SK-N-SH treated with all-trans-retinoic acid at 6 μM for 48 hours (cell line): ENCODE results near the gene GGTLC1.

ENCODE experiments used
- ISL1 ChIP-seq: fragments of 250-450 bp; sonication (Bioruptor Pico); IDR thresholded peaks from 2 replicates; pipeline ENCODE4 v2.1.2; 2022; ENCODE audit warnings: mild to moderate bottlenecking, moderate library complexity
- OSR1 ChIP-seq: fragments of 250-450 bp; sonication (Bioruptor Pico); IDR thresholded peaks from 2 replicates; pipeline ENCODE4 v1.8.0; 2022; ENCODE audit warnings: moderate library complexity, mild to moderate bottlenecking, inconsistent platforms
- RARB ChIP-seq: fragments of 250-450 bp; sonication (Bioruptor Pico); IDR thresholded peaks from 2 replicates; pipeline ENCODE4 v1.8.0; 2021; ENCODE audit warnings: mild to moderate bottlenecking, moderate library complexity
- SNAI2 ChIP-seq: fragments of 250-450 bp; sonication (Bioruptor Pico); IDR thresholded peaks from 2 replicates; pipeline ENCODE4 v1.5.0; 2020; ENCODE audit warnings: mild to moderate bottlenecking, moderate library complexity
- ZC3H10 ChIP-seq: fragments of 250-450 bp; sonication (Bioruptor Pico); IDR thresholded peaks from 2 replicates; pipeline ENCODE4 v1.5.1; 2021; ENCODE audit warnings: mild to moderate bottlenecking, moderate library complexity
- ZFP30 ChIP-seq: fragments of 450-650 bp; formaldehyde crosslinking; IDR thresholded peaks from 2 replicates; pipeline ENCODE4 v1.5.0; 2022; ENCODE audit warnings: mild to moderate bottlenecking, moderate library complexity
- ZNF70 ChIP-seq: fragments of 450-650 bp; formaldehyde crosslinking; IDR thresholded peaks from 2 replicates; pipeline ENCODE4 v1.5.0; 2020; ENCODE audit warnings: mild to moderate bottlenecking, moderate library complexity
- TF ChIP-seq, protein P1 (sequence below): fragments of 250-450 bp; sonication (Bioruptor Pico); IDR thresholded peaks from 2 replicates; pipeline ENCODE4 v1.8.0; 2020; ENCODE audit warnings: mild to moderate bottlenecking, moderate library complexity, borderline replicate concordance
- TF ChIP-seq, protein P2 (sequence below): fragments of 250-450 bp; sonication (Bioruptor Pico); IDR thresholded peaks from 2 replicates; pipeline ENCODE4 v1.5.0; 2020; ENCODE audit warnings: mild to moderate bottlenecking, moderate library complexity

DNA sequence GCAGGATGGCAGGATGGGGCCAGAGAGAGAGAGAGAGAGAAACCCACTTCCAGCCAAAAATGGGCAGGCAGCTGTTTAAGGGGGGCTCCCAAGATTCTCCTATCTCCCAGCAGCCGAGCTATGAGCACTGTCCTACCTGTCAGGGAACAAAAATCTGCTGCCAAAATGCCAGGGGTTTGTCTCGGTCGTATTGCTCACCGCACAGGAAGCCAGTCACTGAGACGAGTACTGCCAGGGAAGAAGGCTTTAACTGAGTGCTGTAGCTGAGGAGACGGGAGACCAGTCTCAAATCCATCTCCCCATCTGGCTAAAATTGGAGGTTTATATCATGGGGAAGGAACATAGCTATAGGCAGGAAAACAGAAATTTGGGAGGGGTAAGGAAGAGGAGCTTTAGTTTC lies 22.3 kb downstream of the GGTLC1 start:
- no peak for TF ChIP-seq OSR1 (CRISPR knock-in tag)
- no peak for TF ChIP-seq SNAI2 (CRISPR knock-in tag)
- TF ChIP-seq RARB (CRISPR knock-in tag), result no peak
- no peak for TF ChIP-seq ZC3H10 (CRISPR knock-in tag)
- no peak for TF ChIP-seq ZNF70 (CRISPR knock-in tag)
- TF ChIP-seq, protein P1, sequence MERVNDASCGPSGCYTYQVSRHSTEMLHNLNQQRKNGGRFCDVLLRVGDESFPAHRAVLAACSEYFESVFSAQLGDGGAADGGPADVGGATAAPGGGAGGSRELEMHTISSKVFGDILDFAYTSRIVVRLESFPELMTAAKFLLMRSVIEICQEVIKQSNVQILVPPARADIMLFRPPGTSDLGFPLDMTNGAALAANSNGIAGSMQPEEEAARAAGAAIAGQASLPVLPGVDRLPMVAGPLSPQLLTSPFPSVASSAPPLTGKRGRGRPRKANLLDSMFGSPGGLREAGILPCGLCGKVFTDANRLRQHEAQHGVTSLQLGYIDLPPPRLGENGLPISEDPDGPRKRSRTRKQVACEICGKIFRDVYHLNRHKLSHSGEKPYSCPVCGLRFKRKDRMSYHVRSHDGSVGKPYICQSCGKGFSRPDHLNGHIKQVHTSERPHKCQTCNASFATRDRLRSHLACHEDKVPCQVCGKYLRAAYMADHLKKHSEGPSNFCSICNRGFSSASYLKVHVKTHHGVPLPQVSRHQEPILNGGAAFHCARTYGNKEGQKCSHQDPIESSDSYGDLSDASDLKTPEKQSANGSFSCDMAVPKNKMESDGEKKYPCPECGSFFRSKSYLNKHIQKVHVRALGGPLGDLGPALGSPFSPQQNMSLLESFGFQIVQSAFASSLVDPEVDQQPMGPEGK (CRISPR knock-in tag), result no peak
- TF ChIP-seq, protein P2, sequence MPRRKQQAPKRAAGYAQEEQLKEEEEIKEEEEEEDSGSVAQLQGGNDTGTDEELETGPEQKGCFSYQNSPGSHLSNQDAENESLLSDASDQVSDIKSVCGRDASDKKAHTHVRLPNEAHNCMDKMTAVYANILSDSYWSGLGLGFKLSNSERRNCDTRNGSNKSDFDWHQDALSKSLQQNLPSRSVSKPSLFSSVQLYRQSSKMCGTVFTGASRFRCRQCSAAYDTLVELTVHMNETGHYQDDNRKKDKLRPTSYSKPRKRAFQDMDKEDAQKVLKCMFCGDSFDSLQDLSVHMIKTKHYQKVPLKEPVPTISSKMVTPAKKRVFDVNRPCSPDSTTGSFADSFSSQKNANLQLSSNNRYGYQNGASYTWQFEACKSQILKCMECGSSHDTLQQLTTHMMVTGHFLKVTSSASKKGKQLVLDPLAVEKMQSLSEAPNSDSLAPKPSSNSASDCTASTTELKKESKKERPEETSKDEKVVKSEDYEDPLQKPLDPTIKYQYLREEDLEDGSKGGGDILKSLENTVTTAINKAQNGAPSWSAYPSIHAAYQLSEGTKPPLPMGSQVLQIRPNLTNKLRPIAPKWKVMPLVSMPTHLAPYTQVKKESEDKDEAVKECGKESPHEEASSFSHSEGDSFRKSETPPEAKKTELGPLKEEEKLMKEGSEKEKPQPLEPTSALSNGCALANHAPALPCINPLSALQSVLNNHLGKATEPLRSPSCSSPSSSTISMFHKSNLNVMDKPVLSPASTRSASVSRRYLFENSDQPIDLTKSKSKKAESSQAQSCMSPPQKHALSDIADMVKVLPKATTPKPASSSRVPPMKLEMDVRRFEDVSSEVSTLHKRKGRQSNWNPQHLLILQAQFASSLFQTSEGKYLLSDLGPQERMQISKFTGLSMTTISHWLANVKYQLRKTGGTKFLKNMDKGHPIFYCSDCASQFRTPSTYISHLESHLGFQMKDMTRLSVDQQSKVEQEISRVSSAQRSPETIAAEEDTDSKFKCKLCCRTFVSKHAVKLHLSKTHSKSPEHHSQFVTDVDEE (CRISPR knock-in tag), result no peak
- TF ChIP-seq ISL1 (CRISPR knock-in tag), result no peak
- TF ChIP-seq ZFP30 (CRISPR knock-in tag), result no peak
